ENCODE measurements around the gene CFAP68.
"Not testable (repeated sequence)": the region's sequence is repeated elsewhere in the genome, so short reads cannot be mapped to it uniquely, and the experiment has no call there.

Gene CFAP68

DNA sequence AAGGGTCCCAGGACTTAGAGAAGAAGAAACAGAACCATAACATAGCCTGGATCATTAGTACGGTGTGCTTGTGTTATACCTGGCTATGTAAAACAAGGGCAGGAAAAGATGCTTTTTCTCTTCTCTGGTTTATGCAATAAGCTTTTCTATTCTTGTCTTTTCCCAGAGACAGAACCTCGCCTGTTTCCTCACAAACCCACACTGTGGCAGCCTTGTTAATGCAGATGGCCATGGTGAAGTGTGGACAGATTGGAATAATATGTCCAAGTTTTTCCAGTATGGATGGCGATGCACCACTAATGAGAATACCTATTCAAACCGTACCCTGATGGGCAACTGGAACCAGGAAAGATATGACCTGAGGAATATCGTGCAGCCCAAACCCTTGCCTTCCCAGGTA, 2.9 kb downstream of the CFAP68 start:
- Histone ChIP-seq H3K4me1 (ENCODE audit: control insufficient read depth in 1 of 2, insufficient read depth in 1 of 2, low read depth in 1 of 2, low read length in 1 of 2) (peaks cover 14 to 18% of the 10 kb centered on the region in 2 experiments), H3K27ac (no peak overlapping the region)
- TF ChIP-seq, protein P1, sequence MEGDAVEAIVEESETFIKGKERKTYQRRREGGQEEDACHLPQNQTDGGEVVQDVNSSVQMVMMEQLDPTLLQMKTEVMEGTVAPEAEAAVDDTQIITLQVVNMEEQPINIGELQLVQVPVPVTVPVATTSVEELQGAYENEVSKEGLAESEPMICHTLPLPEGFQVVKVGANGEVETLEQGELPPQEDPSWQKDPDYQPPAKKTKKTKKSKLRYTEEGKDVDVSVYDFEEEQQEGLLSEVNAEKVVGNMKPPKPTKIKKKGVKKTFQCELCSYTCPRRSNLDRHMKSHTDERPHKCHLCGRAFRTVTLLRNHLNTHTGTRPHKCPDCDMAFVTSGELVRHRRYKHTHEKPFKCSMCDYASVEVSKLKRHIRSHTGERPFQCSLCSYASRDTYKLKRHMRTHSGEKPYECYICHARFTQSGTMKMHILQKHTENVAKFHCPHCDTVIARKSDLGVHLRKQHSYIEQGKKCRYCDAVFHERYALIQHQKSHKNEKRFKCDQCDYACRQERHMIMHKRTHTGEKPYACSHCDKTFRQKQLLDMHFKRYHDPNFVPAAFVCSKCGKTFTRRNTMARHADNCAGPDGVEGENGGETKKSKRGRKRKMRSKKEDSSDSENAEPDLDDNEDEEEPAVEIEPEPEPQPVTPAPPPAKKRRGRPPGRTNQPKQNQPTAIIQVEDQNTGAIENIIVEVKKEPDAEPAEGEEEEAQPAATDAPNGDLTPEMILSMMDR (IDR thresholded peaks at IDR 0.05), result no peak

DNA sequence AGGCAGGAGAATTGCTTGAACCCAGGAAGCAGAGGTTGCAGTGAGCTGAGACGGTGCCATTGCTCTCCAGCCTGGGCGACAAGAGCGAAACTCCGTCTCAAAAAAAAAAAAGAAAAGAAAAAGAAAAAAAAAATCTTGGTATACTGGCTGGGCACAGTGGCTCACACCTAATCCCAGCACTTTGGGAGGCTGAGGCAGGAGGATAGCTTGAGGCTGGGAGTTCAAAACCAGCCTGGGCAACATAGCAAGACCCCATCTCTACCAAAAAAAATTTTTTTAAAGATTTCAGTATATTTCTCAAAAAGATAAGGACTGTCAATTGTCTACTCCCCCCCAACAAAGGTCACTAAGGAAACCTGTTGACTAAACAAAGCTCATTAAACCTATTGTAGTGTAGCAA, 5.7 kb downstream of the CFAP68 start:
- not testable (repeated sequence) for H3K4me1 ChIP-seq (ENCODE audit: control insufficient read depth in 1 of 2, insufficient read depth in 1 of 2, low read depth in 1 of 2, low read length in 1 of 2); H3K27ac ChIP-seq; H3K4me3 ChIP-seq (ENCODE audit: low read depth in 1 of 2, low read length in 1 of 2); H3K36me3 ChIP-seq; H3K9me3 ChIP-seq; H3K27me3 ChIP-seq

More for the DNA sequence above, 2.9 kb downstream of the CFAP68 start:
- Histone ChIP-seq H3K4me3 (ENCODE audit: low read depth in 1 of 2, low read length in 1 of 2) (no peak overlapping the region), H3K9me3 (no peaks in the 10 kb centered on the region), H3K27me3 (no peaks in the 10 kb centered on the region), H3K36me3 (no peaks in the 10 kb centered on the region)

DNA sequence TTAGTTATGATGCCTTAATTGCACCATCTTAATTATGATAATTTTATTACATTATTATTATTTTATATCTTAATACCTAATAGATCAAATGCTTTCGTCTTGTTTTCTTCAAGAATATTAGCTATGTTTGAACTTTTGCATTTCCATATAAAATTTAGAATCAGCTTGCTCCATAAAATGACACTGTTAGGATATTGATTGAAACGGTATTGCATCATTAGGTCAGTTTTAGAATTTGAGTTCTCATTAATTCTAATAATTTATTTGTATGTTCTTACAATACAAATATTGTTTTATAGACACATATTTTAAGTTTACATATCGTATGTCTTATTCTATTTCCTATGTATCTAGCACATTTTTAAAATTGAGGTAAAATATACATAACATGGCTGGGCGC, 6.7 kb downstream of the CFAP68 start:
- no peaks in the 10 kb centered on the region for H3K9me3 ChIP-seq
- TF ChIP-seq, protein P1 (IDR thresholded peaks at IDR 0.05), result no peak
- no peak overlapping the region for H3K4me3 ChIP-seq (ENCODE audit: low read depth in 1 of 2, low read length in 1 of 2)
- no peaks in the 10 kb centered on the region for H3K27me3 ChIP-seq
- no peaks in the 10 kb centered on the region for H3K36me3 ChIP-seq
- no peak overlapping the region for H3K27ac ChIP-seq
- no peaks in the 10 kb centered on the region for H3K4me1 ChIP-seq (ENCODE audit: control insufficient read depth in 1 of 2, insufficient read depth in 1 of 2, low read depth in 1 of 2, low read length in 1 of 2)

DNA sequence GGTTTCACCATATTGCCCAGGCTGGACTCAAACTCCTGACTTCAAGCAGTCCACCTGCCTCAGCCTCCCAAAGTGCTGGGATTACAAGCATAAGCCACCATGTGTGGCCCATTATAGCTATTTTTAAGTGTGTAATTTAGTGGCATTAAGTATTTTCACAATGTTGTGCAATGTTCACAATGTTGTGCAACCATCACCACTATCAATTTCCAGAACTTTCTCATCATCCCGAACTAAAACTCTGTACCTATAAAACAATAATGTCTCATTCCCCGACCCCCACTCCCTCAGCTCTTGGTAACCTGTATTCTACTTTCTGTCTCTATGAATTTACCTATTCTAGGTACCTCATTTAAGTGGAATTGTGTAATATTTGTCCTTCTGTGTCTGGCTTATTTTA, 7.5 kb downstream of the CFAP68 start:
- Histone ChIP-seq H3K4me1 (ENCODE audit: control insufficient read depth in 1 of 2, insufficient read depth in 1 of 2, low read depth in 1 of 2, low read length in 1 of 2) (no peaks in the 10 kb centered on the region), H3K4me3 (ENCODE audit: low read depth in 1 of 2, low read length in 1 of 2) (no peak overlapping the region), H3K27me3 (no peaks in the 10 kb centered on the region), H3K9me3 (no peaks in the 10 kb centered on the region), H3K36me3 (no peaks in the 10 kb centered on the region), H3K27ac (no peak overlapping the region)
- TF ChIP-seq, protein P1 (IDR thresholded peaks at IDR 0.05), result no peak

DNA sequence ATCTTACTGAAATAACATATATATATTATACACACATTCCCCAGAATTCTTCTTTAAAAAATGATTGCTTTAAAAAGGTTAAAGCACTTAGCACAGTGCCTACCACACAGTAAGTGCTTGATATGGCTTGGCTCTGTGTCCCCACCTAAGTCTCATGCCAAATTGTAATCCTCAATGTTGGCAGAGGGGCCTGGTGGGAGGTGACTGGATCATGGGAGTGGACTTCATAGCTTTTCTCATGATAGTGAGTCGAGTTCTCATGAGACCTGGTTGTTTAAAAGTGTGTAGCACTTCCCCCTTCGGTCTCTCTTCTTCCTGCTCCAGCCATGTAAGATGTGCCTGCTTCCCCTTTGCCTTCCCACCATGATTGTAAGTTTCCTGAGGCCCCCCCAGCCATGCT, 26.1 kb downstream of the CFAP68 start:
- no peaks in the 10 kb centered on the region for H3K36me3 ChIP-seq
- TF ChIP-seq, protein P1 (IDR thresholded peaks at IDR 0.05), result no peak
- no peaks in the 10 kb centered on the region for H3K4me1 ChIP-seq (ENCODE audit: control insufficient read depth in 1 of 2, insufficient read depth in 1 of 2, low read depth in 1 of 2, low read length in 1 of 2)
- H3K9me3 ChIP-seq, result peaks cover 4% of the 10 kb centered on the region
- no peak overlapping the region for H3K27ac ChIP-seq
- no peak overlapping the region for H3K4me3 ChIP-seq (ENCODE audit: low read depth in 1 of 2, low read length in 1 of 2)
- H3K27me3 ChIP-seq, result peaks cover 11% of the 10 kb centered on the region

DNA sequence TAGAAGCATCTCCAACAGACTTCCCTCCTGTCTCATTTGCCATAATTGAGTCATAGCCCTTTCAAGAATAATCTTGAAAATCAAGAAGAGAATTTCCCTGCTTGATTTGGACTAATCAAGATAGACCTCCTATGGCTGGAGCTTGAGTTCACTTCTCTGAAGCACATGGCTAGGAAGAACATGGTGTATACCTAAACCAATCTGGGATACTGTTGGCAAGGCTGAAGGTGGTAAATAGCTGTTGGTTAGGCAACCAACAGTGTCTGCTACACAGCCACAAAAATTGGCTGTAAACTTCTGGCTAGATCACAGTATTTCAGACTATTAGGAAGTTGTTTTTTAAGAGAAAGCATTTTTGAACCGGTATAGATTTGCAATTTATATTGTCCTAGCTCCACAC, 27.3 kb downstream of the CFAP68 start:
- peaks cover 4% of the 10 kb centered on the region for H3K9me3 ChIP-seq
- no peaks in the 10 kb centered on the region for H3K36me3 ChIP-seq
- H3K27ac ChIP-seq, result no peak overlapping the region
- no peaks in the 10 kb centered on the region for H3K4me1 ChIP-seq (ENCODE audit: control insufficient read depth in 1 of 2, insufficient read depth in 1 of 2, low read depth in 1 of 2, low read length in 1 of 2)
- TF ChIP-seq, protein P1 (IDR thresholded peaks at IDR 0.05), result no peak
- no peak overlapping the region for H3K4me3 ChIP-seq (ENCODE audit: low read depth in 1 of 2, low read length in 1 of 2)
- H3K27me3 ChIP-seq, result peaks cover 24% of the 10 kb centered on the region

Data from neutrophil (primary cell).